Activated naive CD8-positive, alpha-beta T cell treated with anti-CD3 and anti-CD28 coated beads, Interleukin-2, amount 50 U/mL, for 16 hours (primary cell): Measurements from ENCODE around the gene RPLP1.

Source experiments
- DNase-seq: peaks from one replicate; pipeline ENCODE4 v3.0.0-alpha.2; 2020; ENCODE audit warnings: low read depth, low spot score

The RPLP1 gene

DNA sequence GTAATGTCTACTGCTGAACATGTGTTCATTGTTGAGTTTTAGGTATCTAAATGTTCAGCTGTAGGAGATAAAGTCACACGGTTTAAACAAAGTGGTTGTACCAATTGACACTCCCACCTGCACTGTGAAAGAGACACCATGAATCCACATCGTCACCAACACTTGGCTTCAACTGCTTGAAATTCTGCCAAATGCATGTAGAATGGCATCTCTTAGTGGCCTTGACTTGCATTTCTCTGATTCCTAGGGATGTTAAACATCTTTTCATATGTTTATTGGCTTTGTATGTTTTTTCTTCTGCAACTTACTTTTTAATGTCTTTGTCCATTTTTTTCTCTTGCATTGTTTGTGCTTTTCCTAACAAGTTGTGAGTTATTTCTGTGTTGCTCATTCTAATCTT is 43.4 kb downstream of the RPLP1 start:
- no peak for DNase-seq

DNA sequence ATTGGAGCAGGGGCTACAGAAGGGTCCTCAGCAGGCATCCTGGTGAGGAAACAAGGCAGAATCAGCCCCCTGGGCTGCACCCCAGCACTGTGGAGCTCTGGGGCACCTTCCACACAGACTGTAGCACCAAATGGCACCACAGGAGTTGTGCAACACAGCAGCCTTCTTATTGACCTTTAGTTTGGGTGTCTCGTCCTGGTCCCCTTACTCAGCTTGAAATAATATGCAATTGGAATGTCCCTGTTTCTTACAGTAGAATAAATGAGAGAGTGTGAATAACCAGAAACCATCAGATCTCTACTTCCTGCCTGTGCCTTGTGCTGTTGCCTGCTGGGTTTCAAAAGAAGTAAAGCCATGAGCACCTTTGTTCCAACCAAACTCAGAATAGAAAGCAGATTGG is 44.5 kb downstream of the RPLP1 start:
- DNase-seq = no peak

DNA sequence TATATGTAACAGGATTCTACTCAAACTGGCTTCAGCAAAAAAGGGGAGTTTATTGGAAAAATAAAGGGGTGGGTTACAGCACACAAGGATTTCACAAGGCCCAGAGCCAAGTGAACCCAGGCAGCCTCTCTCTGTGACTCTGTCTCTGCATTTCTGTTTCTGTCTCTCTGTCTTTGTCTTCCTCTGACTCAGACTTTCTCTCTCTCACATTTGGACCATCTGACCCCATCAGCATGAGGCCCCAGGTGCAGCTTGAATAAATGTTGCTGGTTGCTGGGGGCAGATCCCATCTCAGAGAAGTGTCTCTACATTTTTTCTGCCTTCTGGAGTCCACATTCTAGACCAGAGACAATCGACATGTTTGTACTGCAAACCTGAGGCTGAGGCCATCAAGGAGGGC is 45.0 kb downstream of the RPLP1 start:
- no peak for DNase-seq

- no peak for DNase-seq
These were observed 45.7 kb downstream of the RPLP1 start for GRCh38 chr15:69498282-69498681.

DNA sequence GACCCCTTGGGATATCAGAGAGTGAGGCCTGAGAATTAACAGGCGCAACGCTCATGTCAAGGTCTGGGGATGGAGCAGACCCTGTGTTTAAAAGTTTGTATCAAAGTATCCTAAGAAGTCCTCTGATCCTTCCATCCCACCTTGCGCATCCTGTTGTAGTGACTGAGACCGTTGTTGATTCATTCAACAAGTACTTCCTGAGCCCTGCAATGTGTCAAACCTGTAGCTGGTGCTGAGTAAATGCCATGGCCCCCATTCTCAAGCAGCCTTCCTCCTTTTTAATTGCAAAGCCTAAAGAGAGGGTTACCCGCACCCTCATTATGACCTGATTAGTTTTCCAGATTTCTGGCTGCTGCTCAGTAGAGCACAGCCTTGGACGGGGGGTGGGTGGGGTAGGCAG is 46.4 kb downstream of the RPLP1 start:
- no peak for DNase-seq

- DNase-seq = no peak
These were observed 47.0 kb downstream of the RPLP1 start for GRCh38 chr15:69499521-69500211.

- DNase-seq = no peak
These were observed 47.7 kb downstream of the RPLP1 start for GRCh38 chr15:69500339-69500738.

DNA sequence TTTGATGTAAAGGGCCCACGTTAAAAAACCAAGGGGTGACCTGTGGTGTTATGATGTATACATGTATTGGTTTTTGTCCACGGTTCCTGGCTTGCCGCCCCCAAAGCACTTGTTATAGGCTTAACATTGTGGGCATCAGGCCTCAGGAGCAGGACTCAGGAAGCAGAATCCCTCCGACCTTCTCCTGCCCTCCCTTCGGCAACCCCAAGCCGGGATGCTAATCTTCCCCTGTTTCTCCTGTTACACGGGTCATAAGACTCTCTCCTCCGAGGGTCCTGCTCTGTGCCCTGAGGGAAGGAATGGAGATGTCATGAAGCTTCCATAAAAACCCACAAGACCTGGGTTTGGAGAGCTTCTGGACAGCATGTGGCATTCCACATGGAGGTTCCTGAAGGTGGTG is 48.8 kb downstream of the RPLP1 start:
- no peak for DNase-seq

DNA sequence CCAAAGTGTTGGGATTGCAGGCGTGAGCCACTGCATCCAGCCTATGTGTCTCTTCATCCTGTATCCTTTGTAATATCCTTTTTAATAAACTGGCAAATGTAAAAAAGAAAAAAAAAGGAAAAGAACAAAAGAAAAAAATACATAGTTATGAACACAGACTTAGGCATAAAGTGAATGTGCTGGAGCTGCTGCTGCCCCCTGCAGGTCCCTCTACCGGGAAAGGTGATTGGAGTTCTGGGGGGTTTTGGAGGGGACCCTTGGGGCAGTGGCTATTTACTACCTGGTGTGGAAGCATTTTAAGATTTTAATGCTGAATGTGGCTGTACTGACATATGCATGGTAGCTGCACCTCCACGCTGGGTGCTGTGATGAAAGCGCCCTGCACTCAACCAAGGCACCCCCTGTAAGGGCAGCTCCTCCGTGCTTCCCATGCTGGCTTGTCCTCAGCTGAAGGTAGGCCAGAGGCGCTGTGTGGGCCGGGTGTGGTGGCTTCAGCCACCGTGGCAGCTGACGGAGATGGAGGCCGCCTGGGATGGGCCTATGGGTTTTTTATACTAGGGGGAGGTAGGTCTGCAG is 49.9 kb downstream of the RPLP1 start:
- DNase-seq = no peak

GRCh38 chr15:69504352-69505040 is 51.9 kb downstream of the RPLP1 start:
- no peak for DNase-seq
